Omental fat pad (tissue), 4 donors: ENCODE data around the gene YAE1. TPM values are rescaled to one million over a fixed set of nuclear protein-coding genes. Genes with fewer than 3 reads are reported as not detected.

Experiments used
- ATAC-seq: fragments of 150-250 bp; one replicate; pipeline ENCODE4 v1.9.1; 2016; ENCODE audit warnings: mild to moderate bottlenecking, moderate library complexity; ENCODE audit not compliant: low FRiP score
- DNase-seq: peaks from one replicate; pipeline ENCODE4 v3.0.0-alpha.2; 2019; ENCODE audit warnings: low spot score
- total RNA-seq, 4 donors: library from RNA; depleted of rRNA; stranded (reverse); fragments of >200 nt; gene quantifications; one replicate each; pipeline ENCODE4 v1.1.0, GENCODE V29; 2016
- TF ChIP-seq, protein P1 (sequence below), 3 donors: fragments of 450-650 bp; IDR thresholded peaks; one replicate each; pipeline ENCODE4 v1.5.1; 2016 to 2017; ENCODE audit warnings: antibody characterized with exemption in 3 of 3, mild to moderate bottlenecking in 3 of 3, moderate library complexity in 2 of 3

The YAE1 gene
- total RNA-seq, 4 donors from 2014 or later, result 11.8 to 18.8 (median 16.6) TPM

DNA sequence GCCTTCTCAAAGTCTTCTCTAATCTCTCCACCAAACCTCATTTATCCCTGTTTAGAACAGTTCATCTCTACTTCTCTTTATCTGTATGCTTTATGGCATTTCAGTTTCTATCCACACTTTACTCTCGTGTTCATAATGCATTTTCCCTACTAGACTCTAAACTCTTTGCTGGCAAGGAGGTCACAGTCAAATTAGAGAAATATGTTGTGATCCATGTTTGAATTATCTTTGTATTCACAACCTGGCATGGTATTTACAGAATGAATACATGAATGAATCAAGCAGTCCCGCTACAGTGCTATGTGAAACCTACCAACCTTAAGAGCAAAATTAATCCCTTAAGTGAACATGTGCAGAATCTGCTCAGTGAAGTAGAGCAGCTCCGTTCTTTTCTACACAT, 12.8 kb upstream of the YAE1 start:
- DNase-seq, result no peak
- TF ChIP-seq, protein P1, sequence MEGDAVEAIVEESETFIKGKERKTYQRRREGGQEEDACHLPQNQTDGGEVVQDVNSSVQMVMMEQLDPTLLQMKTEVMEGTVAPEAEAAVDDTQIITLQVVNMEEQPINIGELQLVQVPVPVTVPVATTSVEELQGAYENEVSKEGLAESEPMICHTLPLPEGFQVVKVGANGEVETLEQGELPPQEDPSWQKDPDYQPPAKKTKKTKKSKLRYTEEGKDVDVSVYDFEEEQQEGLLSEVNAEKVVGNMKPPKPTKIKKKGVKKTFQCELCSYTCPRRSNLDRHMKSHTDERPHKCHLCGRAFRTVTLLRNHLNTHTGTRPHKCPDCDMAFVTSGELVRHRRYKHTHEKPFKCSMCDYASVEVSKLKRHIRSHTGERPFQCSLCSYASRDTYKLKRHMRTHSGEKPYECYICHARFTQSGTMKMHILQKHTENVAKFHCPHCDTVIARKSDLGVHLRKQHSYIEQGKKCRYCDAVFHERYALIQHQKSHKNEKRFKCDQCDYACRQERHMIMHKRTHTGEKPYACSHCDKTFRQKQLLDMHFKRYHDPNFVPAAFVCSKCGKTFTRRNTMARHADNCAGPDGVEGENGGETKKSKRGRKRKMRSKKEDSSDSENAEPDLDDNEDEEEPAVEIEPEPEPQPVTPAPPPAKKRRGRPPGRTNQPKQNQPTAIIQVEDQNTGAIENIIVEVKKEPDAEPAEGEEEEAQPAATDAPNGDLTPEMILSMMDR (IDR thresholded peaks at IDR 0.05), result no peak
- ATAC-seq, result no peak

DNA sequence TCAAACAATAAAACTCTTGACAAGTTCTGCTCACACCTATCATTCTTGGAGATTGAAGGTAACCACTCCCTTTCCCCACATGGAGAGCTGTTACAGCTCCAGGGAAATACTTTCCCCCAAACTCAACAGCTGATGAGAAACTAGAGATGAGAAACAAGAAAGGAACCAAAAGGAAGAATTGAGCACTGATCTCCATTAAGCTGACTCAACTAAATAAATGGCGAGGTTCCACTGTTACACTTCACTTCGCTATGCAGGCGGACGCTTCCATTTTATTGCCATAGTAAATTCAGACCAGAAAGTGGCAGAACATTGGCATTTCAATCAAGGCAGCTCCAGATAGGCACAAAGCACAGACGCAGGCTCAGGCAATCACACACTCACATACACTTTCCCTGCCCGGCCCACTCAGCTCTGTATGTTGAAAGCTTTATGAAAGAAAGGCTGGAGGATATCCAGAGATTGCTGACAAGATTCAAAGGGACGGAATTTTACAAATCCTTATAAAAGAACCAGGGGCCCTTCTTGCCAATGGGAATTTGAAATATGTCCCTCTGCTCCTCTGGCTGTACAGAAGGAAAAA, 11.5 kb upstream of the YAE1 start:
- TF ChIP-seq, protein P1 (IDR thresholded peaks at IDR 0.05), result no peak
- no peak for DNase-seq
- ATAC-seq, result no peak

DNA sequence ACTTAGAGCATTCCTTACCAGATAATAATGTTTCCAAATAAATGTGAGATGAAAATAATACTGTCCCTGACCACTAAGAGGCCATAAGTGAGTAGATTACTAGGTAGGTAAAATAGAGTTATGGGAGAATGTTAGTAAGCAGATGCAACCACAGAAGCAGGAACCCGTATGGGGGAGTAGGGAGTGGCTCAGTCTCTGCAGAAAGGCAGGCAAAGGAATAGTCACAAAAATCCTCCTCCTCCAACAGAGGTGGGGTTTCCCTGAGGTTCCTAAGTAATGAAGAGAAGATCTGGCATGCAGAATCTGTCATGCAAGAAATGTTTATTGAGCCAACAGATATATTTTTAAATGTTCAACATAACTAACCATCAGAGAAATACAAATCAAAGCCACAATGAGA, 9.0 kb upstream of the YAE1 start:
- TF ChIP-seq, protein P1 (IDR thresholded peaks at IDR 0.05), result no peak
- ATAC-seq, result no peak
- no peak for DNase-seq

DNA sequence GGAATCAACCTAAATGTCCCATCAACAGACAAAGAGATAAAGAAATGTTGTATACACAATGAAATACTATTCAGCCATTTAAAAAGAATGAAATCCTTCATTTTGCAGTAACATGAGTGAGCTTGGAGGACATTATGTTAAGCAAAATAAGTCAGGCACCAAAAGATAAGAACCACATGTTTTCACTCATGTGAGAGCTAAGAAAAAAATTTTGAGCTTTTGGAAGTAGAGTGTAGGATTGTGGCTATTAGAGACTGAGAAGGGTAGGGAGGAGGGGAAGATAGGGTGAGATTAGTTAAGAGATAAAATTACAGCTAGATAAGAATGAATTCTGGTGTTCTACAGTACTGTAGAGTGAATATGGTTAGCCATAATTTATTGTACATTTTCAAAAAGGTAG, 8.3 kb upstream of the YAE1 start:
- TF ChIP-seq, protein P1 (IDR thresholded peaks at IDR 0.05), result no peak
- DNase-seq, result no peak

DNA sequence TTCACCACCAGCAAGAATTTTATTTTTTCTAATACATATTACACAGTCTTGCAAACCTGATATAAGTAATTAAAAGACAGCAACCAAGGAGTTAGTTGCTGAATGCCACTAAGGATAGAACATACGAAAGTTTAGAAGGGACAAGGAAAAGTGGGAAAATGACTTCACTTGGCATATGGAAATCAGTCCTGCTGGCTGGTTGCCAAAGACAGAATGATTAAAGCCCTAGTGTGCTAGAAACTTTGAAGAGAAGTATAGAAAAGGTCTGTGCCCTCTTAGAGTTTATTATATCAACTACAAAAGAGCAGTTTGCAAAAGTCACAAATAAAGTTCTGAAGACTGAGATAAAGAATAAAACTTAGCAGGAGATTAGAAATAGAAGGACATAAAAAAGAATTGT, 5.8 kb upstream of the YAE1 start:
- TF ChIP-seq, protein P1 (IDR thresholded peaks at IDR 0.05), result no peak
- no peak for ATAC-seq
- DNase-seq, result no peak

More for the DNA sequence above, 8.3 kb upstream of the YAE1 start:
- ATAC-seq, result no peak

DNA sequence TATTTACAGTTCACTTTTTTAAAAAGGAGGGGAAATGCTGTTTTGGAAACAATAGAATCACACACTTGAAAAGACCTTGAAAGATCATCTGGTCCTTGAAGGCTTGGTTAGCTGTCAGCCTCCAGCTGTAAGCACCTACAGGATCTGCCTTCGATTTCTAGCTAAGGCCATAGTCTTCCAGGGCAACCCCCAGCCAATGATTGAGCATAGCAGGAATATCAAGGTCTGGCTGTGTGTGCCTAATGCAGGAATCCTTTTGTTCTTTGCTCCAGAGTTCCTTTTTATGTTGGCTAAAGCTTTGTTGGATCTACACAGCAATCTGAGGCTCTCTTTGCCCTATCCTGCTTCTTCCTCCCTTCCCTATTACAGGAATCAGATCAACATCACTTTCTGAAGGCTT, 5.2 kb upstream of the YAE1 start:
- DNase-seq, result no peak
- no peak for ATAC-seq
- TF ChIP-seq, protein P1 (IDR thresholded peaks at IDR 0.05), result no peak

DNA sequence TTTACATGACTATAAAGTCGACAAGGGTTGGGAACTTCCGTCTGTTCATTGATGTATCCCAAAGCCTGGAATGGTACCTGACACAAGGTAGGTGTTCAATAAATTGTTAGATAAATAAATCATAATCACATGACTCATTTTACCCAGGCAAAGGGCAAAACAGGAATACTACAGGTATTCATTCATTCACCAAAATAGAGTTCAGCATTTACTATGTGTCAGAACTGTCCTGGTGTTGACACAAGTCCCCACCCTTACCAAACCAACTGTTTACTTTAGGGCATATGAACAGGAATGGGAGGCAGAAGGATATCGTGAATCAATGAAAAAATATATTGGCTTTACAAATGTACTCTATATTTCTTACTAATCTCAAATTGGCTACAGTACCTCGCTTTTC, 666 bp upstream of the YAE1 start:
- TF ChIP-seq, protein P1 (IDR thresholded peaks at IDR 0.05), result no peak
- ATAC-seq (no peak), DNase-seq (no peak)
